T-cell (primary cell): ENCODE data around the gene RTCB. TPM values are rescaled to one million over a fixed set of nuclear protein-coding genes. Genes with fewer than 3 reads are reported as not detected.

Experiments used
- ATAC-seq, 4 experiments: fragments of 200-7000 bp in 3 of 4; fragments of 150-1000 bp in 1 of 4; cut with Tn5 transposase; replicated peaks in 1 of 4; 1 replicate in 3 of 4; 2 replicates in 1 of 4; pipeline ENCODE4 v1.10.0; 2021; ENCODE audit warnings: moderate library complexity in 3 of 4, mild to moderate bottlenecking in 2 of 4, moderate number of reproducible peaks in 1 of 4
- CTCF ChIA-PET, 2 donors: fragments of 300-600 bp; sonication (Branson Sonifier 250); formaldehyde crosslinking; loops; one replicate each; lab custom pipeline; 2022; ENCODE audit warnings: antibody characterized with exemption in 2 of 2; lab: Charles Lee
- POLR2A ChIA-PET, 2 donors: fragments of 300-600 bp; sonication (Branson Sonifier 250); formaldehyde crosslinking; loops; one replicate each; lab custom pipeline; 2022; ENCODE audit warnings: antibody characterized with exemption in 2 of 2; lab: Charles Lee
- DNase-seq, 35 experiments: peaks; one replicate each; pipeline versions ENCODE4 v3.0.0 to v3.0.0-alpha.2; 2013 to 2023
- H3K27ac ChIP-seq: one replicate; pipeline ENCODE4 v1.5.1; 2013; ENCODE audit warnings: low read length
- H3K27me3 ChIP-seq, 2 experiments: replicated peaks in 1 of 2; 1 replicate in 1 of 2; 2 replicates in 1 of 2; pipeline versions ENCODE4 v1.6.1 to v1.7.0; 2013; ENCODE audit warnings: low read length in 1 of 2, mixed read lengths in 1 of 2; ENCODE audit not compliant: control insufficient read depth in 2 of 2, insufficient read depth in 2 of 2; ENCODE audit errors: extremely low read depth in 1 of 2
- H3K36me3 ChIP-seq, 2 donors: 1 replicate in 1 of 2; 2 replicates in 1 of 2; pipeline versions ENCODE4 v1.6.1 to v1.7.0; 2013; ENCODE audit warnings: low read length in 1 of 2; ENCODE audit not compliant: control insufficient read depth in 2 of 2, insufficient read depth in 1 of 2; ENCODE audit errors: extremely low read depth in 1 of 2
- H3K4me1 ChIP-seq, 2 experiments: 1 replicate in 1 of 2; 2 replicates in 1 of 2; pipeline versions ENCODE4 v1.6.1 to v1.7.0; 2013; ENCODE audit warnings: low read length in 2 of 2, mixed read lengths in 1 of 2; ENCODE audit not compliant: insufficient read depth in 2 of 2, control insufficient read depth in 1 of 2; ENCODE audit errors: extremely low read depth in 1 of 2
- H3K4me3 ChIP-seq, 2 donors: 1 replicate in 1 of 2; 2 replicates in 1 of 2; pipeline versions ENCODE4 v1.5.1 to v1.7.0; 2013; ENCODE audit warnings: mild to moderate bottlenecking in 2 of 2, low read length in 1 of 2, moderate library complexity in 1 of 2; ENCODE audit not compliant: control insufficient read depth in 1 of 2; ENCODE audit errors: extremely low read depth in 1 of 2
- H3K9me3 ChIP-seq: 2 replicates; pipeline ENCODE4 v1.7.0; 2013
- H3K27ac Mint-ChIP-seq, 2 donors: one replicate each; pipeline ENCODE4 v1.8.0; 2020 to 2021; ENCODE audit warnings: mild to moderate bottlenecking in 2 of 2, mixed read lengths in 2 of 2
- H3K27me3 Mint-ChIP-seq, 2 donors: one replicate each; pipeline ENCODE4 v1.8.0; 2021 to 2022; ENCODE audit warnings: mixed read lengths in 2 of 2
- H3K36me3 Mint-ChIP-seq: one replicate; pipeline ENCODE4 v1.8.0; 2021; ENCODE audit warnings: mixed read lengths
- H3K4me1 Mint-ChIP-seq, 3 donors: one replicate each; pipeline ENCODE4 v1.8.0; 2020 to 2022; ENCODE audit warnings: mixed read lengths in 3 of 3, mild to moderate bottlenecking in 1 of 3
- H3K4me3 Mint-ChIP-seq, 3 donors: one replicate each; pipeline ENCODE4 v1.8.0; 2020 to 2022; ENCODE audit warnings: mild to moderate bottlenecking in 3 of 3, mixed read lengths in 3 of 3, moderate library complexity in 3 of 3
- H3K9me3 Mint-ChIP-seq, 3 donors: one replicate each; pipeline ENCODE4 v1.8.0; 2020 to 2022; ENCODE audit warnings: mixed read lengths in 3 of 3
- WGBS: methylation state at CpG from one replicate; pipeline ENCODE4 v1.1.5; 2013; ENCODE audit warnings: missing lambda C conversion rate; ENCODE audit not compliant: insufficient coverage; 5-methylcytosine and 5-hydroxymethylcytosine counted together
- total RNA-seq, 35 experiments: library from RNA in 6 of 35; stranded (reverse) in 6 of 35; fragments of 120-200 nt in 1 of 35; gene quantifications; one replicate each; pipeline versions ENCODE4 v1.2.1 to v1.2.4 and lab custom pipeline; 2013 to 2026

Gene RTCB
- total RNA-seq, 5 donors from 2014 or later (not counting 1 experiment from before 2014, with no cell fraction given), result 35.8 to 49.4 (median 45.2) TPM

- CTCF ChIA-PET, result no interaction called here
- peaks cover 42 to 48% (median 46%) of the 10 kb centered on the region in 3 donors for H3K4me1 Mint-ChIP-seq
Observed at GRCh38 chr22:32407312-32407711, 4.7 kb downstream of the RTCB start.

GRCh38 chr22:32404021-32404420 is 8.0 kb downstream of the RTCB start:
- no peaks in the 10 kb centered on the region for H3K27me3 Mint-ChIP-seq
- no peaks in the 10 kb centered on the region for H3K9me3 Mint-ChIP-seq
- CTCF ChIA-PET, result no interaction called here
- H3K27ac Mint-ChIP-seq, result no peak overlapping the region
- H3K36me3 Mint-ChIP-seq, result peaks cover 64% of the 10 kb centered on the region
- Histone ChIP-seq H3K4me3 (no peak overlapping the region), H3K9me3 (no peaks in the 10 kb centered on the region), H3K27me3 (no peaks in the 10 kb centered on the region), H3K4me1 (no peaks in the 10 kb centered on the region), H3K27ac (no peak overlapping the region), H3K36me3 (peaks cover 8 to 78% of the 10 kb centered on the region in 2 donors)
- POLR2A ChIA-PET, result no interaction called here
- DNase-seq (no peak), ATAC-seq (no peak)
- H3K4me1 Mint-ChIP-seq, result peaks cover 17 to 21% (median 18%) of the 10 kb centered on the region in 3 donors
- no peak overlapping the region for H3K4me3 Mint-ChIP-seq
- no CpG with 5 or more reads among the region's 2 CpGs for WGBS

More at GRCh38 chr22:32407312-32407711, 4.7 kb downstream of the RTCB start:
- Mint-ChIP-seq H3K4me3 (no peak overlapping the region), H3K36me3 (peaks cover 38% of the 10 kb centered on the region), H3K9me3 (no peaks in the 10 kb centered on the region), H3K27ac (no peak overlapping the region), H3K27me3 (no peaks in the 10 kb centered on the region)
- H3K4me1 ChIP-seq, result peaks cover 11 to 18% of the 10 kb centered on the region in 2 experiments
- no peak for DNase-seq
- H3K4me3 ChIP-seq, result no peak overlapping the region
- no peak overlapping the region for H3K27ac ChIP-seq
- ATAC-seq, result no peak
- H3K9me3 ChIP-seq, result no peaks in the 10 kb centered on the region
- H3K36me3 ChIP-seq, result peaks cover 8 to 47% of the 10 kb centered on the region in 2 donors
- no peaks in the 10 kb centered on the region for H3K27me3 ChIP-seq
- no CpG with 5 or more reads among the region's 3 CpGs for WGBS
- POLR2A ChIA-PET, result no interaction called here

- no peak overlapping the region for H3K27ac Mint-ChIP-seq
- H3K4me3 Mint-ChIP-seq, result no peak overlapping the region
- Histone ChIP-seq H3K27me3 (no peaks in the 10 kb centered on the region), H3K27ac (no peak overlapping the region), H3K4me3 (no peak overlapping the region), H3K9me3 (no peaks in the 10 kb centered on the region), H3K36me3 (peaks cover 3 to 86% of the 10 kb centered on the region in 2 donors), H3K4me1 (no peaks in the 10 kb centered on the region)
- no peaks in the 10 kb centered on the region for H3K9me3 Mint-ChIP-seq
- WGBS, result 57% methylated on average over 1 of the region's 4 CpGs
- ChIA-PET CTCF (no interaction called here), POLR2A (no interaction called here)
- ATAC-seq, result no peak
- H3K36me3 Mint-ChIP-seq, result peaks cover 69% of the 10 kb centered on the region
- no peak for DNase-seq
- peaks cover 0 to 1% (median 0%) of the 10 kb centered on the region in 3 donors for H3K4me1 Mint-ChIP-seq
- H3K27me3 Mint-ChIP-seq, result no peaks in the 10 kb centered on the region
Observed at GRCh38 chr22:32401486-32401885, 10.6 kb downstream of the RTCB start.

- Mint-ChIP-seq H3K9me3 (no peaks in the 10 kb centered on the region), H3K4me1 (peaks cover 0 to 5% (median 0%) of the 10 kb centered on the region in 3 donors), H3K27ac (no peak overlapping the region), H3K36me3 (peaks cover 77% of the 10 kb centered on the region), H3K27me3 (no peaks in the 10 kb centered on the region), H3K4me3 (no peak overlapping the region)
- ATAC-seq, result no peak
- Histone ChIP-seq H3K36me3 (peaks cover 19 to 93% of the 10 kb centered on the region in 2 donors), H3K27me3 (no peaks in the 10 kb centered on the region), H3K4me3 (no peak overlapping the region), H3K4me1 (no peaks in the 10 kb centered on the region), H3K9me3 (no peaks in the 10 kb centered on the region), H3K27ac (no peak overlapping the region)
- 100% methylated on average over 3 of the region's 5 CpGs for WGBS
- DNase-seq, result no peak
- ChIA-PET POLR2A (no interaction called here), CTCF (no interaction called here)
Observed at GRCh38 chr22:32396746-32397145, 15.3 kb downstream of the RTCB start.

- WGBS, result no CpG with 5 or more reads among the region's 1 CpG
- ATAC-seq (no peak), DNase-seq (no peak)
- peaks cover 0 to 5% (median 0%) of the 10 kb centered on the region in 3 donors for H3K4me1 Mint-ChIP-seq
- H3K27me3 Mint-ChIP-seq, result no peaks in the 10 kb centered on the region
- H3K27ac Mint-ChIP-seq, result no peak overlapping the region
- Histone ChIP-seq H3K27me3 (no peaks in the 10 kb centered on the region), H3K9me3 (no peaks in the 10 kb centered on the region), H3K36me3 (peaks cover 19 to 93% of the 10 kb centered on the region in 2 donors), H3K4me3 (no peak overlapping the region), H3K27ac (no peak overlapping the region), H3K4me1 (no peaks in the 10 kb centered on the region)
- POLR2A ChIA-PET, result no interaction called here
- CTCF ChIA-PET, result no interaction called here
- H3K9me3 Mint-ChIP-seq, result no peaks in the 10 kb centered on the region
- H3K36me3 Mint-ChIP-seq, result peaks cover 74% of the 10 kb centered on the region
- H3K4me3 Mint-ChIP-seq, result no peak overlapping the region
Observed at GRCh38 chr22:32396255-32396654, 15.8 kb downstream of the RTCB start.

- WGBS, result 63% methylated on average over 2 of the region's 5 CpGs
- Histone ChIP-seq H3K4me3 (no peak overlapping the region), H3K9me3 (no peaks in the 10 kb centered on the region), H3K27ac (no peak overlapping the region), H3K27me3 (no peaks in the 10 kb centered on the region), H3K4me1 (no peaks in the 10 kb centered on the region), H3K36me3 (peaks cover 19 to 90% of the 10 kb centered on the region in 2 donors)
- H3K4me3 Mint-ChIP-seq, result no peak overlapping the region
- peak overlapping the region in 1 of 2 donors; percentile 49 for H3K27ac Mint-ChIP-seq
- H3K9me3 Mint-ChIP-seq, result no peaks in the 10 kb centered on the region
- H3K36me3 Mint-ChIP-seq, result peaks cover 66% of the 10 kb centered on the region
- CTCF ChIA-PET, result no interaction called here
- DNase-seq, result no peak
- no peaks in the 10 kb centered on the region for H3K27me3 Mint-ChIP-seq
- ATAC-seq, result no peak
- POLR2A ChIA-PET, result no interaction called here
- peaks cover 0 to 5% (median 0%) of the 10 kb centered on the region in 3 donors for H3K4me1 Mint-ChIP-seq
Observed at GRCh38 chr22:32395107-32395506, 16.9 kb downstream of the RTCB start.
